Osteoblast (primary cell): Measurements from ENCODE around the gene METTL17. TPM values are rescaled to one million over a fixed set of nuclear protein-coding genes. Genes with fewer than 3 reads are reported as not detected.
A peak's percentile ranks its signal among the peaks of the same experiment; 100 is the strongest.

Experiments used
- DNase-seq: peaks from one replicate; pipeline ENCODE4 v3.0.0; 2011; ENCODE audit warnings: low spot score, mixed read lengths; ENCODE audit not compliant: insufficient read length; ENCODE audit errors: missing footprints
- H2AFZ ChIP-seq: 2 replicates; pipeline ENCODE4 v1.6.0; 2011; ENCODE audit warnings: mild to moderate bottlenecking, low read length
- H3K27ac ChIP-seq: 2 replicates; pipeline ENCODE4 v1.5.1; 2011; ENCODE audit warnings: mild to moderate bottlenecking, low read depth, low read length, moderate library complexity
- H3K27me3 ChIP-seq: 2 replicates; pipeline ENCODE4 v1.6.0; 2012; ENCODE audit warnings: mild to moderate bottlenecking, control low read depth, inconsistent platforms, low read length, moderate library complexity; ENCODE audit not compliant: insufficient read depth
- H3K36me3 ChIP-seq: 2 replicates; pipeline ENCODE4 v1.5.1; 2011; ENCODE audit warnings: mild to moderate bottlenecking, low read length, control low read depth, moderate library complexity; ENCODE audit not compliant: insufficient read depth
- H3K4me1 ChIP-seq: 2 replicates; pipeline ENCODE4 v1.5.1; 2011; ENCODE audit warnings: mild to moderate bottlenecking, low read length, control low read depth, moderate library complexity; ENCODE audit not compliant: insufficient read depth
- H3K4me2 ChIP-seq: 2 replicates; pipeline ENCODE4 v1.6.0; 2011; ENCODE audit warnings: mild to moderate bottlenecking, low read length; ENCODE audit not compliant: insufficient read depth
- H3K4me3 ChIP-seq: fragments of 200-600 bp; sonication (generic); 3 replicates; pipeline ENCODE4 v1.5.1; 2012; ENCODE audit warnings: mild to moderate bottlenecking, low read length, inconsistent platforms; ENCODE audit not compliant: insufficient read depth
- H3K79me2 ChIP-seq: 2 replicates; pipeline ENCODE4 v1.6.0; 2012; ENCODE audit warnings: mild to moderate bottlenecking, low read length, control low read depth, inconsistent platforms; ENCODE audit not compliant: insufficient read depth
- H3K9me3 ChIP-seq: 2 replicates; pipeline ENCODE4 v1.5.1; 2011; ENCODE audit warnings: low read depth, low read length, control low read depth
- H4K20me1 ChIP-seq: 2 replicates; pipeline ENCODE4 v1.6.0; 2012; ENCODE audit warnings: mild to moderate bottlenecking, low read length, control low read depth; ENCODE audit not compliant: insufficient read depth
- total RNA-seq: library from RNA; depleted of rRNA; stranded (reverse); fragments of >200 nt; gene quantifications from 2 replicates; pipeline ENCODE4 v1.2.3, GENCODE V29; 2012
- TF ChIP-seq, protein P1 (sequence below): IDR thresholded peaks from 2 replicates; pipeline ENCODE4 v1.5.1; 2011; ENCODE audit warnings: mild to moderate bottlenecking, low read depth, low read length, moderate library complexity; ENCODE audit errors: extremely low read depth

Gene METTL17
- total RNA-seq, 1 donor, result 50.3 TPM

DNA sequence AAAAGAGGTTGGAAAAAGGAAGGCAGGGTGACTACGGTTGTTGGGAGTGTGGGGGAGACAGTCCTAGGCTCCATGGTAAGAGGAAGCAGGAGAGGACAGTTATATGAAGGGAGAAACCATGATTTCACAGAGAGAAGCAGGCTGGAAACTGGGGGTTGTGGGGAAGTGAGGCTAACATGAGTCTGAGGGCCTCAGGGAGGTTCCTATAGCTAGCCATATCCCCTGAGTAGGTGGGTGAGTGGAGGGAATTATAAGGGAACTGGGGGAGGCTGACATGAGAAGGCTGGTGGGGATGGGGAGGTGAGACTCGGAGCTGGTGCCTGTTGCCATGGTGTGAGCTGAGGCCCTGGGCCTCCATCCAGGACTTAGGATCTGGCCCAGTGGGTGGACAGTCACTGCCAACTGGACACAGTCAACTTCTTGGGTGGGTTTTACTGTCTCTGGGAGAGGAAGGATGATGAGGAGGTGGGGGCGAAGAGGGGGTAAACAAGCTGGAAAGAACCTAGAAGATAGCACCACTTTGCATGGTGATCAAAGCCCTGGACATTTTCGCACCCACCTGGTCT is 43.4 kb downstream of the METTL17 start:
- Histone ChIP-seq H3K79me2 (no peaks in the 10 kb centered on the region), H3K4me3 (no peak overlapping the region), H3K9me3 (no peaks in the 10 kb centered on the region), H3K4me1 (no peaks in the 10 kb centered on the region), H3K27ac (no peak overlapping the region), H2AFZ (no peak overlapping the region), H3K36me3 (no peaks in the 10 kb centered on the region), H4K20me1 (no peaks in the 10 kb centered on the region), H3K27me3 (peaks cover 49% of the 10 kb centered on the region), H3K4me2 (no peak overlapping the region)
- peak; percentile 43 for DNase-seq
- TF ChIP-seq, protein P1, sequence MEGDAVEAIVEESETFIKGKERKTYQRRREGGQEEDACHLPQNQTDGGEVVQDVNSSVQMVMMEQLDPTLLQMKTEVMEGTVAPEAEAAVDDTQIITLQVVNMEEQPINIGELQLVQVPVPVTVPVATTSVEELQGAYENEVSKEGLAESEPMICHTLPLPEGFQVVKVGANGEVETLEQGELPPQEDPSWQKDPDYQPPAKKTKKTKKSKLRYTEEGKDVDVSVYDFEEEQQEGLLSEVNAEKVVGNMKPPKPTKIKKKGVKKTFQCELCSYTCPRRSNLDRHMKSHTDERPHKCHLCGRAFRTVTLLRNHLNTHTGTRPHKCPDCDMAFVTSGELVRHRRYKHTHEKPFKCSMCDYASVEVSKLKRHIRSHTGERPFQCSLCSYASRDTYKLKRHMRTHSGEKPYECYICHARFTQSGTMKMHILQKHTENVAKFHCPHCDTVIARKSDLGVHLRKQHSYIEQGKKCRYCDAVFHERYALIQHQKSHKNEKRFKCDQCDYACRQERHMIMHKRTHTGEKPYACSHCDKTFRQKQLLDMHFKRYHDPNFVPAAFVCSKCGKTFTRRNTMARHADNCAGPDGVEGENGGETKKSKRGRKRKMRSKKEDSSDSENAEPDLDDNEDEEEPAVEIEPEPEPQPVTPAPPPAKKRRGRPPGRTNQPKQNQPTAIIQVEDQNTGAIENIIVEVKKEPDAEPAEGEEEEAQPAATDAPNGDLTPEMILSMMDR, result no peak

DNA sequence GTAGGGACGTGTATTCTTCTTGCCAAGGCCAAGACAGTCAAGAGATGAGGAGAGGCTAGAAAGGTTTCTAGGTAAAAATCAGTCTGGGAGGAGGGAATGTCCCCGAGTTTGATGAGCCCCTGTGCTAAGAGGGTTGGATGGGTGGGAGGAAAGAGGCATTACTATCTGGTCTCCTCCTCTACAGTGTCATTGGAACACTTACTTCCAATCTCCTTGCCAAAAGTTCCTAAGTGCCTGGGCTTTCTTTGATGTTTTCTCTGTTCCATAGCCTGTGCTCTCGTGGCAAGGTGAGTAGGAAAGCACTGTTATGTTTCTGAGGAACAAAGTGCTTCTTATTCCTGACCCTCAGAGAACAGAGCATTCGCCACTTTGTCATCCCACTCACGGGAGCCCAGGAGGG is 44.9 kb downstream of the METTL17 start, which contains the start of gene RNASE13:
Gene RNASE13 (minus strand): TSS at position 101 of the 400 bp plus-strand sequence. CDS start 519 bp downstream, outside the sequence.
- Histone ChIP-seq H3K36me3 (no peaks in the 10 kb centered on the region), H3K27ac (no peak within 1 kb of the TSS), H4K20me1 (no peaks in the 10 kb centered on the region), H3K4me1 (peaks cover 7% of the 10 kb centered on the region), H3K9me3 (no peaks in the 10 kb centered on the region), H3K27me3 (peaks cover 49% of the 10 kb centered on the region), H2AFZ (no peak within 1 kb of the TSS), H3K4me2 (no peak within 1 kb of the TSS), H3K79me2 (no peaks in the 10 kb centered on the region), H3K4me3 (no peak within 1 kb of the TSS)
- TF ChIP-seq, protein P1, result no peak
- DNase-seq, result no peak

DNA sequence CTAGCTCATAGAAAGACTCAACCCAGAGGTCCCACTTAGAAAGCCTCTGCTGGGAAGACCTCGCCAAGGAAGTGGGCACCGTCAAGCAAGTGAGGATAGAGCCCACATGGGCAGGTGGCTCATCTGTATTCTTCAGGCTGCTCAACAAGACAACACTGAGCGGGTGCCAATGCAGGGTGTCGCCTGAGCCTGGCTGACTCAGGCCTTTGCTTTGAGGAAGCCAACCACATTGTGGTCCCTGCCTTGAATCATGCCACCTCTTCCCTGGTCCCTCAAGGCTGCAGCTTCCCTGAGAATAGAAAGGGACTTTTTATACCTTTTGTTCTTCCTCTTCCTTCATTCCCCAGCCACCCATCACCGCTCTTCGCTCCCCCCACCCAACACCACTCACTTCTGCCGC is 47.0 kb downstream of the METTL17 start:
- H3K36me3 ChIP-seq, result no peaks in the 10 kb centered on the region
- H3K79me2 ChIP-seq, result no peaks in the 10 kb centered on the region
- no peak overlapping the region for H3K27ac ChIP-seq
- DNase-seq, result peak; percentile 46
- H2AFZ ChIP-seq, result no peak overlapping the region
- H4K20me1 ChIP-seq, result no peaks in the 10 kb centered on the region
- H3K4me1 ChIP-seq, result peaks cover 12% of the 10 kb centered on the region
- no peak overlapping the region for H3K4me3 ChIP-seq
- no peaks in the 10 kb centered on the region for H3K9me3 ChIP-seq
- TF ChIP-seq, protein P1, result no peak
- H3K4me2 ChIP-seq, result no peak overlapping the region
- peaks cover 39% of the 10 kb centered on the region for H3K27me3 ChIP-seq

DNA sequence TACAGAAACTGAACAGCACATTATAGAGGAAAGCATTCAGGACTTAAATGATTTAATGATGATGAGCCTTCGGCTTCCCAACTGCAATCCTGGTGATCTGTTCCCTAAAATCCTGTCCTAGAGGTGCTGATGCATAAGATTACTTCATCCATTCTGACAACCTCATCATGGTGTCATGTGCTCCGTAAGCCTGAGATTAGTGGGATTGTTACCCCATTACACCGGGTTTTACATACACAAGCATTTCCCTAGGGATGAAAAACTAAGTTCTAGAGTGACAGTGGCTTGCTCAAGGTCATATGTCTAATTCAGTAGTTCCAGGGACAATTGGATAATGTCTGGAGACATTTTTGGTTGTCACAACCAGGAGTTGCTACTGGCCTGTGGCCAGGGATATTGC is 47.4 kb downstream of the METTL17 start:
- H2AFZ ChIP-seq, result no peak overlapping the region
- DNase-seq, result no peak
- no peak overlapping the region for H3K4me2 ChIP-seq
- TF ChIP-seq, protein P1, result no peak
- no peaks in the 10 kb centered on the region for H3K36me3 ChIP-seq
- no peaks in the 10 kb centered on the region for H3K79me2 ChIP-seq
- peaks cover 35% of the 10 kb centered on the region for H3K27me3 ChIP-seq
- H3K27ac ChIP-seq, result no peak overlapping the region
- H3K4me1 ChIP-seq, result peaks cover 12% of the 10 kb centered on the region
- no peaks in the 10 kb centered on the region for H3K9me3 ChIP-seq
- H3K4me3 ChIP-seq, result no peak overlapping the region
- H4K20me1 ChIP-seq, result no peaks in the 10 kb centered on the region
